Activated CD4-positive, alpha-beta T cell treated with anti-CD3 and anti-CD28 coated beads for 48 hours (primary cell): ENCODE results near the gene ZNF140.
A peak's percentile ranks its signal among the peaks of the same experiment; 100 is the strongest.

Experiments
- DNase-seq: peaks from one replicate; pipeline ENCODE4 v3.0.0-alpha.2; 2020

Gene ZNF140

DNA sequence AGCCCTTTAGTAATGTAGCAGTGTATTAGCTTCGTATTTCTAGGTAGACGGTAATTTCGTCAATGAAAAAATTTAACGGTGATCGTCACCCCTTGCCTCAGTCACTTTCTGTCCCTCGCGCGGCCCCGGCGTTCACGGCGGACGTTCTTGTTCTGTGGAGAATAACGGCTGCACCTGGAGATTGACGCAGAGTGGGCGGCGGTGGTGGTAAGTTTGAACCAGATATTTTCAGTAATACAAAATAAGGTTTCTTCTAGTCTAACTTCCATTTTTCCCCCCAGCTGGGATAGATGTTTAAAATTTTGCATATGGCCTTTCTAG, 50.0 kb downstream of the ZNF140 start:
- peak; percentile 59 for DNase-seq

DNA sequence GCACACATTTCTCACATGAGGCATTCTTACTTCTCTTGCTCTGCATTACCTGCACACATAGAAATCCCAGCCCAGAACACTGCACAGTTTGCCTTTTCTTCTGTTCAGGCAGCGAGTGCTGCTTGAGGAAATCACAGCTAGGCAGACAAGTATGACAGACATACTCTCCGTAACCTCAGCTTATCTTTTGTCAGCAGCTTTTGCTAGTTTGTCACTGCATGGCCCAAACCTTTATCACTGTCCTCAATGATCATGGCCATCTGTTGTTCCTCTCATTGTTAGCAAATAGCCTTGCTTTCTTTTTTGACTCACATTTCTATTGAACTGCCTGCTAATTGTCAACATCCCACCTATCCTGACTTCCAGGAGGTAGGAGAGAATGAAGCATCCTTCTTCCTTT, 55.0 kb downstream of the ZNF140 start:
- no peak for DNase-seq

DNA sequence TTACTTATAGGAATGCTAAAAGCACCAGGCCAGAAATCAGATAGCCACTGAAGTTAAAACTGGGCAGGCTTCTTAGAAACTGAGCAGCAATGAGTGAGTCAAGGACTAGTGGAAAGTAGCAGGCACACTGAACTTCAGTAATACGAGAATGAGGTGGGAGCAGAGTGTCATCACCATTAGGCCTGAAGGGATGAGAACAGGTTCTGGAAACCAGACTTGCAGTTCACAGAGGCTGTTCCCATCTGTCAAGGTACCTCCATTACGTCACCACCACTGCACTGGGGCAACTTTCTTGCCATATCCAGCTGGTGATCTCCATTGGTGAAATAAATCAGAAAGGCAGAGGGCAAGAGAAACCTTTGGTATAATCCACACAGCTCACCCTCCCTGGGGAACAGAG, 65.3 kb downstream of the ZNF140 start:
- no peak for DNase-seq

DNA sequence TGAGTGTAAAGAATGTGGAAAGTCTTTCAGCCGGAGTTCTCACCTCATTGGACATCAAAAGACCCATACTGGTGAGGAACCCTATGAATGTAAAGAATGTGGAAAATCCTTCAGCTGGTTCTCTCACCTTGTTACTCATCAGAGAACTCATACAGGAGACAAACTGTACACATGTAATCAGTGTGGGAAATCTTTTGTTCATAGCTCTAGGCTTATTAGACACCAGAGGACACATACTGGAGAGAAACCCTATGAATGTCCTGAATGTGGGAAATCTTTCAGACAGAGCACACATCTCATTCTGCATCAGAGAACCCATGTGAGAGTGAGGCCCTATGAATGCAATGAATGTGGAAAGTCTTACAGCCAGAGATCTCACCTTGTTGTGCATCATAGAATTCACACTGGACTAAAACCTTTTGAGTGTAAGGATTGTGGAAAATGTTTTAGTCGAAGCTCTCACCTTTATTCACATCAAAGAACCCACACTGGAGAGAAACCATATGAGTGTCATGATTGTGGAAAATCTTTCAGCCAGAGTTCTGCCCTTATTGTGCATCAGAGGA, 75.5 kb downstream of the ZNF140 start:
- DNase-seq: no peak
